Activated CD8-positive, alpha-beta T cell treated with anti-CD3 and anti-CD28 coated beads for 36 hours (primary cell): Measurements from ENCODE around the gene STH. TPM values are rescaled to one million over a fixed set of nuclear protein-coding genes. Genes with fewer than 3 reads are reported as not detected.

Source experiments
- total RNA-seq, 2 experiments: library from RNA; stranded (reverse); gene quantifications; one replicate each; pipeline ENCODE4 v1.2.3, GENCODE V29; 2021

STH gene
- total RNA-seq, 2 experiments from 2014 or later = not detected

Other genes with a start within 250 kb of the STH start
- not detected for gene CRHR1, start 214.9 kb upstream of the STH start, total RNA-seq
- not detected for gene SPPL2C, start 154.4 kb upstream of the STH start, total RNA-seq
- gene MAPT, start 104.7 kb upstream of the STH start, total RNA-seq = 1 to 10 TPM; 1.3 to 1.4 TPM
- gene KANSL1, start 194.2 kb downstream of the STH start, total RNA-seq = 10 to 100 TPM; 54.4 to 55.3 TPM